NCI-H1092 (cell line): ENCODE results near the gene MARCHF10.

Experiments used
- DNase-seq: peaks from one replicate; lab custom pipeline; 2025; lab: John Stamatoyannopoulos, UW

Gene MARCHF10

GRCh38 chr17:62822080-62822904 is 14.2 kb upstream of the MARCHF10 start:
- no peak for DNase-seq

GRCh38 chr17:62821189-62822079 is 13.3 kb upstream of the MARCHF10 start:
- DNase-seq: no peak

GRCh38 chr17:62819511-62820221 is 11.6 kb upstream of the MARCHF10 start:
- no peak for DNase-seq

GRCh38 chr17:62818526-62818925 is 10.4 kb upstream of the MARCHF10 start:
- DNase-seq: no peak

- no peak for DNase-seq
These were observed 8.2 kb upstream of the MARCHF10 start for GRCh38 chr17:62816282-62816839.

- DNase-seq: no peak
These were observed 1.5 kb upstream of the MARCHF10 start for GRCh38 chr17:62809656-62810055.

- DNase-seq: no peak
These were observed 459 bp upstream of the MARCHF10 start for GRCh38 chr17:62808576-62808970.

GRCh38 chr17:62805234-62805633 is 2.9 kb downstream of the MARCHF10 start:
- DNase-seq: no peak

- DNase-seq: no peak
These were observed 3.3 kb downstream of the MARCHF10 start for GRCh38 chr17:62804822-62805221.

- no peak for DNase-seq
These were observed 4.1 kb downstream of the MARCHF10 start for GRCh38 chr17:62804025-62804424.

GRCh38 chr17:62802561-62803205 is 5.4 kb downstream of the MARCHF10 start:
- DNase-seq: peak; percentile 27

- no peak for DNase-seq
These were observed 6.5 kb downstream of the MARCHF10 start for GRCh38 chr17:62801553-62802114.

GRCh38 chr17:62800585-62800984 is 7.5 kb downstream of the MARCHF10 start:
- no peak for DNase-seq

GRCh38 chr17:62797959-62798358 is 10.2 kb downstream of the MARCHF10 start:
- no peak for DNase-seq

GRCh38 chr17:62796291-62796690 is 11.8 kb downstream of the MARCHF10 start:
- DNase-seq: no peak

- no peak for DNase-seq
These were observed 13.5 kb downstream of the MARCHF10 start for GRCh38 chr17:62794666-62794971.

- no peak for DNase-seq
These were observed 14.0 kb downstream of the MARCHF10 start for GRCh38 chr17:62793919-62794665.

GRCh38 chr17:62792447-62792800 is 15.7 kb downstream of the MARCHF10 start:
- no peak for DNase-seq

GRCh38 chr17:62791767-62792446 is 16.2 kb downstream of the MARCHF10 start:
- no peak for DNase-seq

GRCh38 chr17:62791235-62791734 is 16.8 kb downstream of the MARCHF10 start:
- no peak for DNase-seq
